ENCODE measurements around the gene ADAM22. TPM values are rescaled to one million over a fixed set of nuclear protein-coding genes. Genes with fewer than 3 reads are reported as not detected.

Gene ADAM22
- total RNA-seq, 1 donor from 2014 or later = 1.9 TPM

- no peaks in the 10 kb centered on the region for H3K36me3 ChIP-seq
- no peak for TF ChIP-seq CTCF (IDR thresholded peaks at IDR 0.05; ENCODE audit: borderline replicate concordance)
- H3K4me1 ChIP-seq = peaks cover 8% of the 10 kb centered on the region
- H3K27me3 ChIP-seq (ENCODE audit: low read depth) = no peaks in the 10 kb centered on the region
- H3K9me3 ChIP-seq (replicated peaks) = no peaks in the 10 kb centered on the region
- no peak overlapping the region for H3K4me3 ChIP-seq
- H3K27ac ChIP-seq (replicated peaks) = peak overlapping the region; percentile 7
- intact Hi-C loops (cut with micrococcal nuclease) = no loop called here
- DNase-seq = no peak
These were observed 68.6 kb downstream of the ADAM22 start for GRCh38 chr7:88002617-88003016.

GRCh38 chr7:88003581-88003980, 69.5 kb downstream of the ADAM22 start:
- no peak for TF ChIP-seq CTCF (IDR thresholded peaks at IDR 0.05; ENCODE audit: borderline replicate concordance)
- Histone ChIP-seq H3K27me3 (ENCODE audit: low read depth) (no peaks in the 10 kb centered on the region), H3K9me3 (replicated peaks) (no peaks in the 10 kb centered on the region), H3K4me1 (peaks cover 8% of the 10 kb centered on the region), H3K36me3 (no peaks in the 10 kb centered on the region), H3K4me3 (no peak overlapping the region), H3K27ac (replicated peaks) (peak overlapping the region; percentile 7)
- DNase-seq = no peak
- intact Hi-C loops (cut with micrococcal nuclease) = no loop called here

- H3K36me3 ChIP-seq = no peaks in the 10 kb centered on the region
These were observed 71.1 kb downstream of the ADAM22 start for GRCh38 chr7:88005191-88005590.

GRCh38 chr7:88009651-88010050, 75.6 kb downstream of the ADAM22 start:
- no peak for TF ChIP-seq CTCF (IDR thresholded peaks at IDR 0.05; ENCODE audit: borderline replicate concordance)
- no peak overlapping the region for H3K4me3 ChIP-seq
- no peaks in the 10 kb centered on the region for H3K4me1 ChIP-seq
- DNase-seq = no peak
- no peaks in the 10 kb centered on the region for H3K36me3 ChIP-seq
- no peaks in the 10 kb centered on the region for H3K9me3 ChIP-seq (replicated peaks)
- H3K27ac ChIP-seq (replicated peaks) = no peak overlapping the region
- H3K27me3 ChIP-seq (ENCODE audit: low read depth) = no peaks in the 10 kb centered on the region
- intact Hi-C loops (cut with micrococcal nuclease) = no loop called here

More at GRCh38 chr7:88005191-88005590, 71.1 kb downstream of the ADAM22 start:
- H3K4me1 ChIP-seq = peaks cover 8% of the 10 kb centered on the region
- H3K4me3 ChIP-seq = no peak overlapping the region
- no peak overlapping the region for H3K27ac ChIP-seq (replicated peaks)
- intact Hi-C loops (cut with micrococcal nuclease) = no loop called here
- no peaks in the 10 kb centered on the region for H3K9me3 ChIP-seq (replicated peaks)
- no peak for DNase-seq
- TF ChIP-seq CTCF (IDR thresholded peaks at IDR 0.05; ENCODE audit: borderline replicate concordance) = no peak
- no peaks in the 10 kb centered on the region for H3K27me3 ChIP-seq (ENCODE audit: low read depth)

GRCh38 chr7:88012086-88012485, 78.0 kb downstream of the ADAM22 start:
- intact Hi-C loops (cut with micrococcal nuclease) = no loop called here
- Histone ChIP-seq H3K36me3 (no peaks in the 10 kb centered on the region), H3K9me3 (replicated peaks) (no peaks in the 10 kb centered on the region), H3K4me1 (no peaks in the 10 kb centered on the region), H3K4me3 (no peak overlapping the region), H3K27ac (replicated peaks) (no peak overlapping the region), H3K27me3 (ENCODE audit: low read depth) (no peaks in the 10 kb centered on the region)
- DNase-seq = no peak
- no peak for TF ChIP-seq CTCF (IDR thresholded peaks at IDR 0.05; ENCODE audit: borderline replicate concordance)

GRCh38 chr7:88013981-88014380, 79.9 kb downstream of the ADAM22 start:
- DNase-seq = no peak
- no peak for TF ChIP-seq CTCF (IDR thresholded peaks at IDR 0.05; ENCODE audit: borderline replicate concordance)
- no peak overlapping the region for H3K4me3 ChIP-seq
- intact Hi-C loops (cut with micrococcal nuclease) = no loop called here
- no peaks in the 10 kb centered on the region for H3K4me1 ChIP-seq
- H3K9me3 ChIP-seq (replicated peaks) = no peaks in the 10 kb centered on the region
- no peak overlapping the region for H3K27ac ChIP-seq (replicated peaks)
- H3K36me3 ChIP-seq = no peaks in the 10 kb centered on the region
- H3K27me3 ChIP-seq (ENCODE audit: low read depth) = no peaks in the 10 kb centered on the region

Measured in left ventricle myocardium inferior (tissue), 1 donor.